HG03196 (cell line): Measurements from ENCODE around the gene PLVAP.

Source experiments
- ATAC-seq: cut with Tn5 transposase; IDR thresholded peaks from one replicate; pipeline ENCODE4 v1.9.1; 2021; ENCODE audit not compliant: unreplicated experiment

PLVAP gene, protein sequence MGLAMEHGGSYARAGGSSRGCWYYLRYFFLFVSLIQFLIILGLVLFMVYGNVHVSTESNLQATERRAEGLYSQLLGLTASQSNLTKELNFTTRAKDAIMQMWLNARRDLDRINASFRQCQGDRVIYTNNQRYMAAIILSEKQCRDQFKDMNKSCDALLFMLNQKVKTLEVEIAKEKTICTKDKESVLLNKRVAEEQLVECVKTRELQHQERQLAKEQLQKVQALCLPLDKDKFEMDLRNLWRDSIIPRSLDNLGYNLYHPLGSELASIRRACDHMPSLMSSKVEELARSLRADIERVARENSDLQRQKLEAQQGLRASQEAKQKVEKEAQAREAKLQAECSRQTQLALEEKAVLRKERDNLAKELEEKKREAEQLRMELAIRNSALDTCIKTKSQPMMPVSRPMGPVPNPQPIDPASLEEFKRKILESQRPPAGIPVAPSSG

DNA sequence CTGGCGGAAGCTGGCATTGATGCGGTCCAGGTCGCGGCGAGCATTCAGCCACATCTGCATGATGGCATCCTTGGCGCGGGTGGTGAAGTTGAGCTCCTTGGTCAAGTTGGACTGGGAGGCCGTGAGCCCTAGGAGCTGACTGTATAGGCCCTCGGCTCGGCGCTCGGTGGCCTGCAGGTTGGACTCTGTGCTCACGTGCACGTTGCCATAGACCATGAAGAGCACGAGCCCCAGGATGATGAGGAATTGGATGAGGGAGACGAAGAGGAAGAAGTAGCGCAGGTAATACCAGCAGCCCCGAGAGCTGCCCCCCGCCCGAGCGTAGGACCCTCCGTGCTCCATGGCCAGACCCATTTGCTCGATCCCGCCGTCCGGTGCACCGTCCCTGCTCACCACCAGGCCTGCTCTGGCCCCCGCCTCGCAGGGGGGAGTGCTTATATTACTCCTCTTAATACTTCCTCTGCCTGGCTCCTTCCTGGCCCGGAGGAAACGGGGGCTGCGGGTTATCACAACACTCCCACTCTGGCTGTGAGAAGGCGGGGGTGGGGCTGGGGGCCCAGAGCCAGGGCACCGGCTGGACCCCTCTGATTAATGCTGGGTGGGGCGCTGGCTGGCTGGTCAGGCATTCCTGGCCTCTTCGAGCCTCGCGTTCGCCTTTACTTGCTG, at the start of gene PLVAP:
Gene PLVAP (minus strand): TSS at position 408 of the 666 bp plus-strand sequence. CDS start 54 bp downstream, at position 354.
- no peak for ATAC-seq

DNA sequence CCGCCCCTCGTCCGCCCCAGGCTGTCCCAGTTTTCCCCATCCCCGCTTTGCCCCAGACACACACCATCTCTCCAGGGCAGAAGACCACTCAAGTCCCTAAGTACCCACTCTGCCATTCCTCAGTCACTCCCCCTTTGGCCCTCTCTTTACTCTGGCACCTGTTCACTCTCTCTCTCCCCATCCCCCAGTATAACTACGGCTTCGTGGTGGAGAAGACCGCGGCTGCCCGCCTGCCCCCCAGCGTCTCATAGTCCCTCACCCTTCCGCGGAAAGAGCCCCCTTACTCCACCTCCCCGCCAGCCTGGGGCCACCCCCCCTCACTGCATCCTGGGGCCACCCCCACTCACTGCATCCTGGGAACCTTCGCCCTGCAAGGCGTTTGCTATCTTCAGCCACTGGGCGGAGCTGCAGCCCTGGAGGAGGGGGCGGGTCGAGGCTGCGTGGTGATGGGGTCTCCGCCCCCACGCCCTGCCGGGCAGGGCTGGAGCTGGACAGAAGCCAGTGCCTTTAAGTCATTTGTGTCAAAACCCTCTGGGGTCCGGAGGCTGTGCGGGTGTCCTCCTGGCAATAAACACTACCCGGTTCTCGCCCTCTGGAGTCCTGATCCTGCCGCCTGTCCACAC, 47.7 kb upstream of the PLVAP start:
- ATAC-seq = no peak

DNA sequence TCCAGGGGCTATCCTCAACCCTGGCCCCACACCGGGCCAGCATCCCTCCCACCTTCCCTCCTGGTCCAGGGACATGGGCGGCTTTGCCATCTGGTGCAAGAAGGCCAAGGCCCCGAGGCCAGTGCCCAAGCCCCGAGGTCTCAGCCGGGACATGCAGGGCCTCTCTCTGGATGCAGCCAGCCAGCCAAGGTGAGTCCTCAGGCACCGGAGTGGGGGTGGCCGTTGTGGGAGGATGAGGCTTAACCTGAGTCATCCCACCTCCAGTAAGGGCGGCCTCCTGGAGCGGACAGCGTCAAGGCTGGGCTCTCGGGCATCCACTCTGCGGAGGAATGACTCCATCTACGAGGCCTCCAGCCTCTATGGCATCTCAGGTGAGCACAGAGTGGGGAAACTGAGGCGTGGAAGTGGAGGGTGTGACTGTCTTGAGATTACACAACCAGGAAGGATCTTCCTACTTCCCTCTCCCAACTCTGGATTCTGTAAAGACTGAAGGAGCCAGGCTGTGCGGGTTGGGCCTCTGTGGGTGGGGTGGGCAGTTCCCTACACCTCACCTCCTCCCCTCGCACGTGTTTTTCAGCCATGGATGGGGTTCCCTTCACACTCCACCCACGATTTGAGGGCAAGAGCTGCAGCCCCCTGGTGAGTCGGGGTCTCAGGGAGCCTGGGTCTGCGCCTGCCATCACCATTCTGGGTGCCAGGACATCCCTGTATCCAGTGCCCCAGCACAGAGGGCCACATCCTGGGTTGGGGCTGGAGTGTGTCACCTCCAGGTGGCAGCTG, 46.5 kb upstream of the PLVAP start:
- ATAC-seq = no peak

DNA sequence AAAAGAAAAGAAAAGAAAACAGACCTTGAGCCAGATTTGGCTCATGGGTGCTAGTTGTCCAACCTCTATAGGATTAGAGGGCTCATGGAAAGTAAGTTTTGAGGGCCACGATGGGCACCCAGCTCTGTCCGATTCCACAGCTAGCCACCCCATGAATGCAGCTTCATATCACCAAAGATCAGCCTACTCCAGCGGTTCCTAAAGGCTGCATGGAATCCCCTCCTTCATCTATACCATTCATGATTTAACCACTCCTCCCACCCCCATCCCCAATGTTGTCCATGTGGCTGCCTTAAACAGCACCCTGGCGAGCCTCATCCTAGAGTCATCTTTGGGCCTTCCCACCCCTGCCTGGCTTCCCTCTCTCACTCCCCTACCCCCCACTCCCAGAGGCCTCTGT, 44.8 kb upstream of the PLVAP start:
- no peak for ATAC-seq

DNA sequence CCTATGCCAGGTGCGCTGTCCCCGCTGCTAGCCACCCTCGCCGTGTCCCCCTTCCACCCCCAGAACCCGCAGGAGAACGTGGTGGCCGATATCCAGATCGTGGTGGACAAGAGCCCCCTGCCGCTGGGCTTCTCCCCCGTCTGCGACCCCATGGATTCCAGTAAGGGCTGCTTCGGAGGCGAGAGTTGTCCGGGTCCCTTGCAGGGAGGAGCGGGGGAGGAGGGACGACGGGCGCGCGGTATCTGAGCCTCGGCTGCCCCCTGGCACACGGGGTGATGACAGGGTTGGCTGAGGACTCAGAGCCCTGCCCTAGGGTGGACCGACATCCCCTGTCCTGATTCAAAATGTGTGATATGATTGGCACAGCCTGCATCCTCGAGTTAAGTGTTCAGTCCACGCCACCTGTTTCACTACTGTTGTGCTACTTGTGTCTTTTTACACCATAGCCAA, 43.4 kb upstream of the PLVAP start:
- ATAC-seq = peak; percentile 38

DNA sequence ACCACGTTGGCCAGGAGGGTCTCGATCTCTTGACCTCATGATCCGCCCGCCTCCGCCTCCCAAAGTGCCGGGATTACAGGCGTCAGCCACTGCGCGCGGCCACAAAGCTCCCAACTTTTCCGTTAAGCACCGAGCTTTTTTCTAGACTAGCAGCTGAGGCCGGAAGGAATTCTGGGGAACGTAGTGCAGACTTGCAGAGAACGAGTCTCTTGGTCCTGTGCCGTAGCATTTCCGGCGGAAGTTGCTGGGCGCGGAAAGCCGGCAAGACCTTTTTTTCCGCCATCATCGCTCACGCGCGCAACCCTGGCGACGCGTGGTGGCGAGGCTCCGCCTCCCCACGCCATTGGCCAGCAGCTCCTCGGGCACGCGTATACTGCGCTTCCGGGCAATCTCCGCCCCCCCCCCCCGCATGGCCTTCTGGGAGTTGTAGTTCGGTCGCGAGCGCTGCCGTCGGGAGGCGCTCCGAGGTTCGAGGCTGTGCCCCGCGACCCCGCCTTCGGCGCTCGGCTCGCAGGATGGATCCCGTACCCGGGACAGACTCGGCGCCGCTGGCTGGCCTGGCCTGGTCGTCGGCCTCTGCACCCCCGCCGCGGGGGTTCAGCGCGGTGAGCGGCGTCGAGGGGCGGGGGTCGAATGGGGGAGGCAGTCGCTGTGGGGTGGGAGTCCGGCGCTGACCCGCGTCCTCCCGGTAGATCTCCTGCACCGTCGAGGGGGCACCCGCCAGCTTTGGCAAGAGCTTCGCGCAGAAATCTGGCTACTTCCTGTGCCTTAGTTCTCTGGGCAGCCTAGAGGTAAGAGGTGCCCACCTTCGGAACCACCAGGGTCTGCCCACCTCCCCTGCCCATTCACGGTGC, 42.7 kb upstream of the PLVAP start, which contains the start of gene MVB12A:
Gene MVB12A (plus strand): TSS at position 427 of the 854 bp plus-strand sequence. CDS start 89 bp downstream, at position 516.
- ATAC-seq = peak; percentile 83

DNA sequence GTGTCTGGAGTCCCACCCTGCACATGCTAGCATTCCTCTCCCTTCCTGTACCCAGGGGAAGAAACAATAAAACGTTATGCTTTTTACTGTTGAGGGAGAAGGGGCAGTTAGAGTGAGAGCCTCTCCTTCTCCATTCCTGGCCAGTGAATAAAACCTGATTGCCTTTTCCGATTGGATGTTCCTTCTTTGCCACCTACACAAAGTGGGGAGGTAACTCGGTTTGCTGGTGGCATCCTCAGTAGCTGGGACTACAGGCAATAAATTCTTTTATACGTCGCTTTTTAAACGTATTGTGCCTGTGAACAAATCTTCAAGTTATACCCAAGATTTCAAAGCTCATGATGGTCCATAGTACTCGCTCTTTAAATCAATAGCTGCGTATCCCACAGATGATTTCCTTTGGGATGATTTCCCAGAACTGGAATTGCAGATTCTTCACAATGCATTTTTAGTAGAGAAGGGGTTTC, 42.0 kb upstream of the PLVAP start:
- ATAC-seq = no peak

DNA sequence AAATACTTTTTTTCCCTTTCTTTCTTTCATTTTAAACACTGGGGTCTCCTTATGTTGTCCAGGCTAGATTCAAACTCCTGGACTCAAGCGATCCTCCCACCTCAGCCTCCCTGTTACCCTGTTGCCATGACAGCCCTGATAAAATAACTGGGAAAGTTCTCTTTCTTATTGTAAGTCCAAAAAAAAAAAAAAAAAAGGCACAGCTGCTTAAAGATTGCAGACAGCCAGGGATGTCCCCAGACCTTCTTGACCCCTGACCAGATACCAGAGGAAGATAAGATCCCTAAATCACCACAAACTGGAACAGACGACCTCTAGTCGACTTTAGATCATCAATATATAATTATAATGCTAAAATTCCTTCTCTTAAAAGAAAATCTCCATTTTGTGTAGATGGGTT, 41.6 kb upstream of the PLVAP start:
- ATAC-seq = no peak

DNA sequence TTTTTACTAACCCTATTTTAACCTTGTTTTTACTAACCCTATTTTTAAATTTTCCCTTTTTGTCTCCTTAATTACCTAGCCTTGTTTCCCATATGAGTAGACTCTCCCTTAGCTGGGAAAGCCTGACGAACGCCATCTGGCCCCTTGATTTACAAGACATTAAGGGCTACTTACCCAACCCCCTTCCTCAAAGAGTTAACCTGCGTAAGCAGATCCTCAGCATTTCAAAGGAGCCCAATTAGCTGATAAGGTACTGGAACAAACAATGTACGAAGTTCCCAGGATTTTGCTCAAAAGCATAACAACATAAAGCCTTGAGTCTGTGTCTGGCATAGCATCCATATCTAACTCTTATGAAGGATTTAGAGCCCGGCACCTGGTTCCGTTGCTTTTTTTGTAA, 38.0 kb upstream of the PLVAP start:
- ATAC-seq = no peak

DNA sequence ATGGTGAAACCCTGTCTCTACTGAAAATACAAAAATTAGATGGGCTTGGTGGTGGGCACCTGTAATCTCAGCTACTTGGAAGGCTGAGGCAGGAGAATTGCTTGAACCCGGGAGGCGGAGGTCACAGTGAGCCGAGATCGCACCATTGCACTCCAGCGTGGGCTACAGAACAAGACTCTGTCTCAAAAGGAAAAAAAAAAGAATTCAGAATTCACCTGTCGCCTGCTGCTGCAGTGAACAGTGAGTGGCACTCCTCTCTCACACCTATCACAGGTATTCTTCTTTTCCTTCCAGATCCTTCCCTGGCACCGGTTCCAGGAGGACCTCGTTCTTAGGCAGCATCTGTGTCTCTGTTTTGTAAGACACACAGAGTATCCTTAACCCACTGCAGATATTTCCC, 37.0 kb upstream of the PLVAP start:
- no peak for ATAC-seq

DNA sequence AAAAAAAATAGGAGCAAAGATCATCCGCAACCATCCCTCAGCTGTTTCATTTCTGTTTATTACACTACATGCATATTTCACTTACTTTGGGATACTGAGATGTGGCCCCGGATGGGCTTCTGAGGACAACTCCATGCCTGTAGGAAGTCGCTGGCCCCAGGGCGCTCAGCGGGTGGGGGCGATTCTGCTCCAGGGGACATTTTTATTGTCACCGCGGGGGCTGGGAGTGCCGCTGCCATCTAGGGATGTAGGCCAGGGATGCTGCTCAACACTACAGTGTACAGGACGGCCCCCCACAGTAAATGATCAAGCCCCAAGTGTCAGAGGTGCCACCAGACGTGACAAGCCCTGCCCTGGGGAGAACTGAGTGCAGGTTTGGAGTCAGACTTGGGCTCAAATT, 34.7 kb upstream of the PLVAP start:
- ATAC-seq = no peak

DNA sequence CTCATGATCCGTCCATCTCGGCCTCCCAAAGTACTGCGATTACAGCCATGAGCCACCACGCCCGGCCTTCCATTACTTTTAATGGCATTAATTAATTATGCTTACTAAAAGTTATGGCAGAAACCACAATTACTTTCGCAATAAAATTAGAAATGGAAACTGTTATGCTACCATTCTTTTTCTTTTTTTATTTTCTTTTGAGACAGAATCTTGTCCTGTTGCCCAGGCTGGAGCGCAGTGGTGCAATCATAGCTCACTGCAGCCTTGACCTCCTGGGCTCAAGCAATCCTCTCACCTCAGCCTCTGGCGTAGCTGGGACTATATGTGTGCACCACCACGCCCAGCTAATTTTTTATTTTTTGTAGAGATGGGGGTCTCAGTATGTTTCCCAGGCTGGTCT, 32.8 kb upstream of the PLVAP start:
- no peak for ATAC-seq

DNA sequence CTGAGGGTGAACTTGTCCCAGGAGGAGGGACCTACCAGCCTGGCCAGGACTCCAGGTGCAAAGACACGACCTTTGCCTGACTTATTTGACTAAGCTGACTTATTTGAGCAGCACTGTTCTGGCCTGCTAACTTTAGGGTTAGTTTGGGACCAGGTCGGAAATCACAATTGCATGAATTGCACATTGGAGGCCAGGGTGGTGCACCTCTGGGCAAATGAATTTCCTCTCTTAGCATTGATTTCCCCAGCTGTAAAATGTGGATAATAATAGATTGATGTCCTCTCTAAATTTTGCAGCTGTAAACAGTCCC, 29.7 kb upstream of the PLVAP start:
- no peak for ATAC-seq

DNA sequence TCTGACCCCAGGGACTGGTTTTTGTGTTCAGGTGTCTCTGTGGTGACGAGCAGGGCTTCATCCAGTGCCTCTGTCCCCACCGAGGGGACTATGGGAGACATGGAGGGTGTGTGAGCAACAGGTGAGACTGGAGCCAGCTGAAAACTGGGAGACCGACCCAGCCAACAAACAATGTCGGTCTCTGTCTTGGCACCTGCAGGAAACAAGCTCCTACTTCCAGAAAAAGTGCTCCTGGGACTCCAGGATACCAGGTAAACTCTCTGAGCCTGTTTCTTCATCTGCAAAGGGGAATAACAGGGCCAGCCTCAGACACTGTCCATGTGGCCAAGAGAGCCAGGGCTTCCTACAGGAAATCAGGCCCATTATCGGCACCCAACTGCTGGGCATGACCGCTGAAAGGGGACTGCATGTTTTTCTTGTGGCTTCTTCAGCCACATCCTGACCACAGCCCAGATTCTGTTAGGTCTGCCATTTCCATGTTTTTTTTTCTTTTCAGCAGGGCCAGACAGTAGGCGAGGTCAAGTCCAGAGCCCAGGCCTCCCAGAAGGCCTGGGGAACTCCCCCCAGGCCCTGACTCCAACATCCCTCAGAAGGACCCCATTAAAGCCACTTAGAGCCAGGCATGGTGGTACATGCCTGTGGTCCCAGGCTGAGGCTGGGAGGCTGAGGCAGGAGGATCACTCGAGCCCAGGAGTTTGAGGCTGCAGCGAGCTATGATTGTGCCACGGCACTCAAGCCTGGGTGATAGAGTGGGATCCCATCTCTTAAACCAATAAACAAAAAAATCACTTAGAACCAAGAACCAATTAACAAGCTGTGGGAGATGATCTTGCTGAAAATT, 29.1 kb upstream of the PLVAP start:
- peak; percentile 14 for ATAC-seq

DNA sequence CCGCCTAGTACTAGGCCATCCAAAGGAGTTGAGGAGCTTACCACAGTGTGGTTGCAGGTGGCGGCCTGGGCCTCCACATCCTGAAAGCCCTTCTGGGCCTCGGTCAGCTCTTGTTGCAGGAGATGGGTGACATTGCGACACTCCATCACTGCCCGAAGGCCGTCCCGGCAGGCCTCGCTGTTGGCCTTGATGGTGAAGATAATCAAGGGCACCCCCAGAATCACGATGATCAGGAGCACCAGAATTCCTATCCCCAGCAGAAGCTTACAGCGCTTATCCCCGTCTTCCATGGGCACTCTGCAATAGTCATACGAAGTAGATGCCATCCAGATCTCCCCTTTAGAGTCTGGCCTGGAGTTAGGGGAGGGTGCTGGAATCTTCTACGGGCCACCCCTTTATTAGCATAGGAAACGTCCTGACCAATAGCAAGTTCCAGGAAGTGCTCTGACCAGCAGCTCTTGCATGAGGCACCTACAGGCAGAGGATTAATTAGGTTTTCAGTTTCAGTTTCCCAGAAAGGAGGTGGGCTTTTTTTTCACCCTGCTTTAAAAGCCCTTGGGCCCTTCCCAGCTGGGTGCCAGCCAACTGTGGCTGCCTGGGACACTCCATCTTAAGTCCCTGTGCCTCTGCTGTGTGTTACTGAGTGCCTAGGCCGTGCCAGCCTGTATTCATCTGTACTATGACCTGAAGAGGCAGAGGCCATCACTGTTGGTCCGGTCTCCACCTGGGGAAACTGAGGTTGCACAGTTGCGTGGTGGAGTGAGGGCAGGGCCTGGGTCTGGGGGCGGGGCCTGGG, 28.3 kb upstream of the PLVAP start, which contains the start of gene BST2:
Gene BST2 (minus strand): TSS at position 381 of the 796 bp plus-strand sequence. CDS start 55 bp downstream, at position 326.
- peak; percentile 68 for ATAC-seq

DNA sequence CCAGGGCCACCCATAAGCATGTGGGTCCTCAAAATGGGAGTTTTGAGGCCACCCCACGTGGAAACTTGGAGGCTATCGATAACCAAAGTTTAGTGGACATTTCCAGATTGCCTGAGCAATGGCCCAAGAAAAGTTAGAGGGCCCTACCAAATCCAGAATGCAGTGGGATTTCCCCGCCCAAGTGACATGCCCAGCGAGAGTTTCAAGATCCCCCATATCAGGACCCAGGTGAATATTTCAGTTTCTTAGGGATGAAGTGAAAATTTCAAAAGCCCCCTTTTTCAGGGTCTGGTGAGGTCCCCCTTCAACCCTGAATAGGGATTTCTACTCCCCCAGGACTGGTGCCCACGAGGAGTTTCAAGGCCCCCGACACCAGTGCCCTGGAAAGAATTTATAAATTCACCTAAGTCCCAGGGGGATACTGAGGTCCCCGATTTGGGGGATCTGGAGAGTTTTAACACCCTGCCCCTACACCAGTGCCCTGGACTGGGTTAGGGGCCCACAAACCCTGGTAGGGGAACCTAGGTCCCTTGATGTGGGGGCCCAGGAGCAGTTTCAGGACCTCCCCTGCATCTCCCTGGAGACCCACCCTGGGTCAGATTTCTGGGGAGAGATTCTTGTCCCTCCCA, 27.6 kb upstream of the PLVAP start:
- ATAC-seq = no peak

DNA sequence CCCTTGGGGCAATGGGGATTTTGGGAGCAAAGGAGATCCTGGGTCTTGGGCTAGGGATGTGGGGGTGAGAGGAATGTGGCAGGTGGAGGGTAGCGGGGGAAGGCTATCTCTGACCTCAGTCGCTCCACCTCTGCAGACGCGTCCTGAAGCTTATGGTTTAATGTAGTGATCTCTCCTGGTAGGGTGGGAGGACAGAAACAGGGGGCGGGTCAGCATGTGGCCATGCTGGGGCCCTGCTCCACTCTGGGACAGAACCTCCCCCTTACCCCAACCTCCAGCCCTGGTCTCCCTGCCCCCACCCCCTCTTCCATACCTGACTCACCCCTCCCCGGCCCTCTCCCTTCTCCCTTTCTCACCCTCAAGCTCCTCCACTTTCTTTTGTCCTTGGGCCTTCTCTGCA, 26.9 kb upstream of the PLVAP start:
- ATAC-seq = no peak
